ENCODE results near the gene INAFM2. TPM values are rescaled to one million over a fixed set of nuclear protein-coding genes. Genes with fewer than 3 reads are reported as not detected.

INAFM2 gene
- total and polyA plus RNA-seq, 9 of the 15 experiments (the other 6 are each of a cell fraction or from before 2014, with no cell fraction given): 11.8 to 43.1 (median 27.2) TPM

GRCh38 chr15:40274350-40275274, 48.9 kb upstream of the INAFM2 start (continued):
- TF ChIP-seq ZNF609 (CRISPR knock-in tag; IDR thresholded peaks at IDR 0.05; ENCODE audit: borderline replicate concordance) (no peak), RBM17 (IDR thresholded peaks at IDR 0.05; ENCODE audit: borderline replicate concordance, low read depth, low read length) (no peak), MAFG (tag; conservative IDR thresholded peaks at IDR 0.05) (no peak), COPS2 (conservative IDR thresholded peaks at IDR 0.05) (no peak), MAX (CRISPR knock-in tag; IDR thresholded peaks at IDR 0.05) (no peak), SMAD4 (CRISPR knock-in tag; conservative IDR thresholded peaks at IDR 0.05) (no peak), TFAM (CRISPR knock-in tag; conservative IDR thresholded peaks at IDR 0.05) (no peak), TAF1 (IDR thresholded peaks at IDR 0.05; ENCODE audit: control insufficient read depth, extremely low read depth, insufficient read depth, low read length, severe bottlenecking) (peak; percentile 23), ZC3H8 (IDR thresholded peaks at IDR 0.05) (no peak), ZBTB7A (IDR thresholded peaks at IDR 0.05; ENCODE audit: borderline replicate concordance, control insufficient read depth, low read depth, low read length) (no peak), CEBPZ (IDR thresholded peaks at IDR 0.05; ENCODE audit: borderline replicate concordance, low read depth, low read length) (peak; percentile 41; the same call in 1 of the 2 replicates), CBX3 (IDR thresholded peaks at IDR 0.05; ENCODE audit: borderline replicate concordance in 1 of 2, low read length in 2 of 2) (peak in 1 of 2 experiments; percentile 59; a peak in 1 of 3 replicates), ZBTB5 (IDR thresholded peaks at IDR 0.05) (no peak), SMARCC2 (IDR thresholded peaks at IDR 0.05; ENCODE audit: low read depth) (no peak), PHF8 (IDR thresholded peaks at IDR 0.05; ENCODE audit: borderline replicate concordance, low read length) (no peak)

All from K562 (cell line).